H9 (cell line): ENCODE results near the gene IDH2. TPM values are rescaled to one million over a fixed set of nuclear protein-coding genes. Genes with fewer than 3 reads are reported as not detected.

Experiments used
- DNase-seq: peaks from one replicate; pipeline ENCODE4 v3.0.0-alpha.2; 2017
- H2AFZ ChIP-seq: one replicate; pipeline ENCODE4 v1.6.1; 2013; ENCODE audit warnings: mild to moderate bottlenecking, low read length, control low read depth, moderate library complexity
- H2AK5ac ChIP-seq: 2 replicates; pipeline ENCODE4 v1.6.1; 2013; ENCODE audit warnings: low read length, control low read depth, mixed read lengths; ENCODE audit not compliant: insufficient read length
- H2BK120ac ChIP-seq: one replicate; pipeline ENCODE4 v1.6.1; 2013; ENCODE audit warnings: low read depth, mild to moderate bottlenecking, low read length, control low read depth, inconsistent platforms; ENCODE audit not compliant: poor library complexity, severe bottlenecking
- H2BK12ac ChIP-seq: 2 replicates; pipeline ENCODE4 v1.6.1; 2013; ENCODE audit warnings: low read length, control low read depth, mixed read lengths, low read depth; ENCODE audit not compliant: insufficient read length
- H2BK15ac ChIP-seq: 2 replicates; pipeline ENCODE4 v1.6.1; 2013; ENCODE audit warnings: low read depth, low read length, control low read depth
- H2BK20ac ChIP-seq: one replicate; pipeline ENCODE4 v1.6.1; 2013; ENCODE audit warnings: low read depth, mild to moderate bottlenecking, low read length, control low read depth, inconsistent platforms; ENCODE audit not compliant: poor library complexity, severe bottlenecking
- H2BK5ac ChIP-seq: 2 replicates; pipeline ENCODE4 v1.6.1; 2013; ENCODE audit warnings: low read length, control low read depth, mixed read lengths; ENCODE audit not compliant: insufficient read length
- H3K14ac ChIP-seq: 2 replicates; pipeline ENCODE4 v1.6.1; 2013; ENCODE audit warnings: low read length, control low read depth; ENCODE audit not compliant: insufficient read depth
- H3K18ac ChIP-seq: 2 replicates; pipeline ENCODE4 v1.6.1; 2013; ENCODE audit warnings: low read depth, mild to moderate bottlenecking, mixed read lengths, low read length, control low read depth; ENCODE audit not compliant: insufficient read length
- H3K23ac ChIP-seq: 2 replicates; pipeline ENCODE4 v1.6.1; 2013; ENCODE audit warnings: low read length, control low read depth, mixed read lengths, low read depth; ENCODE audit not compliant: insufficient read length
- H3K23me2 ChIP-seq: 2 replicates; pipeline ENCODE4 v1.6.1; 2013; ENCODE audit warnings: low read depth, mild to moderate bottlenecking, mixed read lengths, low read length, control low read depth; ENCODE audit not compliant: insufficient read length, poor library complexity, severe bottlenecking
- H3K27ac ChIP-seq: 2 replicates; pipeline ENCODE4 v1.5.1; 2013; ENCODE audit warnings: low read length, control low read depth, mixed read lengths, low read depth; ENCODE audit not compliant: insufficient read length
- H3K27me3 ChIP-seq: 2 replicates; pipeline ENCODE4 v1.6.1; 2013; ENCODE audit warnings: low read length, control low read depth, inconsistent platforms; ENCODE audit not compliant: insufficient read depth
- H3K4ac ChIP-seq: 2 replicates; pipeline ENCODE4 v1.6.1; 2013; ENCODE audit warnings: low read depth, mild to moderate bottlenecking, control low read depth, inconsistent platforms, low read length, moderate library complexity
- H3K4me1 ChIP-seq: 2 replicates; pipeline ENCODE4 v1.6.1; 2013; ENCODE audit warnings: low read length, control low read depth, inconsistent platforms; ENCODE audit not compliant: insufficient read depth
- H3K4me2 ChIP-seq: 2 replicates; pipeline ENCODE4 v1.6.1; 2013; ENCODE audit warnings: low read length, control low read depth, mixed read lengths; ENCODE audit not compliant: insufficient read length, insufficient read depth
- H3K56ac ChIP-seq: 2 replicates; pipeline ENCODE4 v1.6.1; 2013; ENCODE audit warnings: low read depth, mild to moderate bottlenecking, mixed read lengths, low read length, control low read depth; ENCODE audit not compliant: insufficient read length
- H3K79me1 ChIP-seq: 2 replicates; pipeline ENCODE4 v1.6.1; 2013; ENCODE audit warnings: low read depth, mild to moderate bottlenecking, moderate library complexity, low read length, control low read depth, inconsistent platforms; ENCODE audit not compliant: insufficient read depth, poor library complexity, severe bottlenecking
- H3K79me2 ChIP-seq: 2 replicates; pipeline ENCODE4 v1.6.1; 2013; ENCODE audit warnings: low read length, control low read depth, inconsistent platforms; ENCODE audit not compliant: insufficient read depth
- H3K9ac ChIP-seq: 2 replicates; pipeline ENCODE4 v1.6.1; 2013; ENCODE audit warnings: low read length, control low read depth, mixed read lengths; ENCODE audit not compliant: insufficient read length; ENCODE audit errors: extremely low read depth
- H3K9me3 ChIP-seq: one replicate; pipeline ENCODE4 v1.6.1; 2013; ENCODE audit warnings: low read depth, low read length, inconsistent platforms; ENCODE audit not compliant: control insufficient read depth
- H3T11ph ChIP-seq: one replicate; pipeline ENCODE4 v1.6.1; 2013; ENCODE audit warnings: mild to moderate bottlenecking, low read length, control low read depth, inconsistent platforms
- H4K20me1 ChIP-seq: one replicate; pipeline ENCODE4 v1.6.1; 2013; ENCODE audit not compliant: control insufficient read depth, insufficient read length, insufficient read depth
- H4K5ac ChIP-seq: 2 replicates; pipeline ENCODE4 v1.6.1; 2013; ENCODE audit warnings: low read depth, mild to moderate bottlenecking, mixed read lengths, low read length, control low read depth; ENCODE audit not compliant: insufficient read length
- H4K8ac ChIP-seq: replicated peaks from 2 replicates; pipeline ENCODE4 v1.6.1; 2013; ENCODE audit warnings: low read length, control low read depth, mixed read lengths, low read depth; ENCODE audit not compliant: insufficient read length
- H4K91ac ChIP-seq: 2 replicates; pipeline ENCODE4 v1.6.1; 2013; ENCODE audit warnings: low read depth, mild to moderate bottlenecking, moderate library complexity, mixed read lengths, low read length, control low read depth; ENCODE audit not compliant: insufficient read length
- H3K27ac Mint-ChIP-seq, 3 experiments: 2 replicates in 2 of 3; 3 replicates in 1 of 3; pipeline ENCODE4 v1.8.0; 2020 to 2021; ENCODE audit warnings: mixed read lengths in 3 of 3, mild to moderate bottlenecking in 1 of 3, moderate library complexity in 1 of 3
- H3K27me3 Mint-ChIP-seq: 2 replicates; pipeline ENCODE4 v1.8.0; 2021; ENCODE audit warnings: low read depth, mild to moderate bottlenecking, moderate library complexity, mixed read lengths
- H3K36me3 Mint-ChIP-seq, 3 experiments: 2 replicates in 2 of 3; 3 replicates in 1 of 3; pipeline ENCODE4 v1.8.0; 2020 to 2021; ENCODE audit warnings: low read depth in 3 of 3, mixed read lengths in 3 of 3; ENCODE audit not compliant: insufficient read depth in 1 of 3
- H3K4me1 Mint-ChIP-seq, 2 experiments: 2 replicates each; pipeline ENCODE4 v1.8.0; 2020; ENCODE audit warnings: mixed read lengths in 2 of 2
- H3K4me3 Mint-ChIP-seq, 2 experiments: 2 replicates in 1 of 2; 3 replicates in 1 of 2; pipeline ENCODE4 v1.8.0; 2020 to 2021; ENCODE audit warnings: mild to moderate bottlenecking in 2 of 2, mixed read lengths in 2 of 2, moderate library complexity in 1 of 2
- H3K9me3 Mint-ChIP-seq, 2 experiments: 2 replicates in 1 of 2; 3 replicates in 1 of 2; pipeline ENCODE4 v1.8.0; 2020; ENCODE audit warnings: mild to moderate bottlenecking in 2 of 2, mixed read lengths in 2 of 2, moderate library complexity in 1 of 2
- CTCF ChIP-seq: fragments of 200-600 bp; sonication (generic); conservative IDR thresholded peaks from 3 replicates; pipeline ENCODE4 v1.8.0; 2021; ENCODE audit warnings: antibody characterized with exemption, mild to moderate bottlenecking
- WGBS: extraction: QIAGEN DNeasy Blood & Tissue Kit; methylation state at CpG from one replicate; pipeline ENCODE4 v1.1.7; 2013; ENCODE audit warnings: missing lambda C conversion rate, low lambda C conversion rate, mixed read lengths; ENCODE audit not compliant: insufficient read length; ENCODE audit errors: extremely low coverage; 5-methylcytosine and 5-hydroxymethylcytosine counted together
- total RNA-seq: library from RNA; stranded (reverse); gene quantifications from 2 replicates; pipeline ENCODE4 v1.2.1, GENCODE V29; 2021

The IDH2 gene
- total RNA-seq, 1 experiment from 2014 or later: 57.7 TPM

- no peaks in the 10 kb centered on the region for H3K27me3 ChIP-seq
- no peak overlapping the region for H3K4me2 ChIP-seq
- no peak overlapping the region for H2BK20ac ChIP-seq
- H2BK120ac ChIP-seq: no peak overlapping the region
- no peak overlapping the region for H2BK5ac ChIP-seq
- H3K27ac ChIP-seq: no peak overlapping the region
- no peak overlapping the region for H2BK15ac ChIP-seq
- H2BK12ac ChIP-seq: no peak overlapping the region
- WGBS: no CpG with 5 or more reads among the region's 4 CpGs
- no peak overlapping the region for H3K9ac ChIP-seq
- no peak overlapping the region for H3K18ac ChIP-seq
- H3K79me1 ChIP-seq: no peaks in the 10 kb centered on the region
- no peak overlapping the region for H2AFZ ChIP-seq
- H3K79me2 ChIP-seq: 0 out of 2 replicates have a peak, but pooled peaks cover 2% of the 10 kb centered on the region
- H4K20me1 ChIP-seq: no peaks in the 10 kb centered on the region
- no peak overlapping the region for H4K91ac ChIP-seq
- no peak overlapping the region for H3K4ac ChIP-seq
- Mint-ChIP-seq H3K4me3 (no peak overlapping the region), H3K4me1 (peaks cover 35 to 38% of the 10 kb centered on the region in 2 experiments), H3K36me3 (no peaks in the 10 kb centered on the region; a peak in 1 of 7 replicates), H3K9me3 (no peaks in the 10 kb centered on the region; a peak in 1 of 5 replicates), H3K27ac (no peak overlapping the region), H3K27me3 (peaks cover 12% of the 10 kb centered on the region)
- H4K8ac ChIP-seq: no peak overlapping the region
- no peak overlapping the region for H3K14ac ChIP-seq
- H2AK5ac ChIP-seq: no peak overlapping the region
- no peak overlapping the region for H3T11ph ChIP-seq
- H4K5ac ChIP-seq: no peak overlapping the region
- H3K9me3 ChIP-seq: no peaks in the 10 kb centered on the region
- TF ChIP-seq CTCF: no peak
- no peak for DNase-seq
- no peaks in the 10 kb centered on the region for H3K4me1 ChIP-seq
- H3K23me2 ChIP-seq: peaks cover 7% of the 10 kb centered on the region
- no peak overlapping the region for H3K56ac ChIP-seq
- H3K23ac ChIP-seq: no peak overlapping the region
Measured at GRCh38 chr15:90097475-90097874, 4.8 kb downstream of the IDH2 start.
